ENCODE data around the gene NTF4. TPM values are rescaled to one million over a fixed set of nuclear protein-coding genes. Genes with fewer than 3 reads are reported as not detected.
A peak's percentile ranks its signal among the peaks of the same experiment; 100 is the strongest.

NTF4 gene
- total and polyA plus RNA-seq, 2 of the 13 experiments (the other 11 are each of a cell fraction or from before 2014, with no cell fraction given) = not detected

DNA sequence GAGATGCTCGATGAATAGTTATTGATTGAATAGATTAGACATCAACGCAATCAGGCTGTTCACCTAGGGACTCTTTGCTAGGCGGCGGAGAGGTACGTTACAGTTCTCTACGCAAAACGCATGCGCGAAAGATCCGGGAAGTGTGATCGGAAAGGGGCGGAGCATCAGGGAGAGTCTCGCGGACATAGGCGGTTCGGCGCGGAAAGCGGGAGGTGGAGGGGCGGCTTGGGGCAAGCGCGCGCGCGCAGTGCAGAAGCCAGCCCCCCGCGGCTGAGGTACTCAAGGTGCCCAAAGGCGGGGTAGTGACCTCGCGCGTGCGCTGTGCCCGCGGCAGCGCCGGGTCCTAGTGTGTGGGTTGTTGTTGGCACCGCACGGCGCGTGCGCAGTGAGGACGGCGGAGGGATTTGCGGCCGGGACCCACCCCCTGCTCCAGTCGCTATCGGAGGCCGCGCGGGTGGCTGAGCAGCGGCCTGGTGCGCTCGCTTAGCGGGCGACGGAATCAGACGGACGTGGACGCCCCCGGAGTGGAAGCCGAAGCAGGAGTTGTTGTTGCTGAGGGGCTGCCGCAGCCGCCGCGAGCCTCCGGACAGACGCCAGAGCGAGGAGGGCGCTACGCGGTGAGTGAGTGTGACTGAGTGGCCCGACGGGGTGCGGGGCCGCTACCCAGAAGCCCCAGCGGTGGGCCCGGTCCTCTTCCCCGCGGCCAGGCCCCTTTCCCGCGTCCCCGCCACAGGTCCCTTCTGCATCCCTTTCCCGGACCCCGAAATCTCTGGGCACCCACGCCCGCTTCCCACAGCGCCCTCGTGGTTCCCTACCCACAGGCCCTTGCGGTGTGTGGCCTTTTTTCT lies 20.6 kb upstream of the NTF4 start, which contains the start of gene SNRNP70 (continued):
- TF ChIP-seq RERE (CRISPR knock-in tag; IDR thresholded peaks at IDR 0.05; ENCODE audit: low read depth) (0 out of 2 replicates have a peak, but pooled peaks have one; percentile 31), TCF12 (IDR thresholded peaks at IDR 0.05) (no peak), TCF12 (CRISPR knock-in tag; IDR thresholded peaks at IDR 0.05) (0 out of 2 replicates have a peak, but pooled peaks have one; percentile 68), CEBPB (IDR thresholded peaks at IDR 0.05; ENCODE audit: borderline replicate concordance, low read depth, low read length) (no peak), ELK4 (CRISPR knock-in tag; IDR thresholded peaks at IDR 0.05; ENCODE audit: borderline replicate concordance) (no peak; the same call in 1 of the 2 replicates), RELA (CRISPR knock-in tag; IDR thresholded peaks at IDR 0.05) (0 out of 2 replicates have a peak, but pooled peaks have one; percentile 76), LRRFIP1 (CRISPR knock-in tag; conservative IDR thresholded peaks at IDR 0.05) (no peak), ZNF607 (CRISPR knock-in tag; IDR thresholded peaks at IDR 0.05; ENCODE audit: borderline replicate concordance) (no peak; the same call in 1 of the 2 replicates), ZNF251 (CRISPR knock-in tag; IDR thresholded peaks at IDR 0.05) (no peak), ZMAT5 (CRISPR knock-in tag; IDR thresholded peaks at IDR 0.05; ENCODE audit: borderline replicate concordance, low read depth) (no peak), CENPX (CRISPR knock-in tag; IDR thresholded peaks at IDR 0.05) (no peak), MAZ (IDR thresholded peaks at IDR 0.05; ENCODE audit: borderline replicate concordance, low read depth, low read length) (peak; percentile 50), MAZ (CRISPR knock-in tag; IDR thresholded peaks at IDR 0.05; ENCODE audit: low read depth) (peak; percentile 89), ZNF562 (CRISPR knock-in tag; IDR thresholded peaks at IDR 0.05; ENCODE audit: borderline replicate concordance) (no peak)
- TF ChIP-seq, protein P1, sequence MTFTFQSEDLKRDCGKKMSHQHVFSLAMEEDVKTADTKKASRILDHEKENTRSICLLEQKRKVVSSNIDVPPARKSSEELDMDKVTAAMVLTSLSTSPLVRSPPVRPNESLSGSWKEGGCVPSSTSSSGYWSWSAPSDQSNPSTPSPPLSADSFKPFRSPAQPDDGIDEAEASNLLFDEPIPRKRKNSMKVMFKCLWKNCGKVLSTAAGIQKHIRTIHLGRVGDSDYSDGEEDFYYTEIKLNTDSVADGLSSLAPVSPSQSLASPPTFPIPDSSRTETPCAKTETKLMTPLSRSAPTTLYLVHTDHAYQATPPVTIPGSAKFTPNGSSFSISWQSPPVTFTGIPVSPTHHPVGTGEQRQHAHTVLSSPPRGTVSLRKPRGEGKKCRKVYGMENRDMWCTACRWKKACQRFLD (CRISPR knock-in tag; IDR thresholded peaks at IDR 0.05; ENCODE audit: borderline replicate concordance) = no peak

Data from HepG2 (cell line).